GM12878 (cell line): ENCODE data around the gene ZDHHC3. TPM values are rescaled to one million over a fixed set of nuclear protein-coding genes. Genes with fewer than 3 reads are reported as not detected.

Source experiments
- ATAC-seq: fragments of 200-7000 bp; cut with Tn5 transposase; 3 replicates; pipeline ENCODE4 v1.9.1; 2020; ENCODE audit warnings: mild to moderate bottlenecking, moderate library complexity
- BruUV-seq: library from RNA; stranded (reverse); fragments of 400-500 nt; replicated peaks from 2 replicates; lab custom pipeline; 2021; lab: Mats Ljungman, UMichigan
- CTCF ChIA-PET: fragments of 300-600 bp; sonication (Branson Sonifier 250); formaldehyde crosslinking; extraction: SDS; loops from one replicate; lab custom pipeline; 2021; ENCODE audit warnings: inconsistent platforms; lab: Yijun Ruan, JAX
- POLR2A ChIA-PET: fragments of 350-600 bp; formaldehyde crosslinking; extraction: SDS; loops from one replicate; lab custom pipeline; 2021; ENCODE audit warnings: inconsistent platforms; lab: Charles Lee
- RAD21 ChIA-PET: fragments of 300-600 bp; sonication (Branson Sonifier 250); formaldehyde crosslinking; loops from one replicate; lab custom pipeline; 2023; ENCODE audit warnings: antibody characterized with exemption; ENCODE audit not compliant: unreplicated experiment; lab: Charles Lee
- SMC1A ChIA-PET: fragments of 300-600 bp; sonication (Branson Sonifier 250); formaldehyde crosslinking; loops from one replicate; lab custom pipeline; 2023; ENCODE audit not compliant: unreplicated experiment, uncharacterized antibody; lab: Charles Lee
- DNase-seq: peaks from one replicate; pipeline ENCODE4 v3.0.0-alpha.2; 2011; ENCODE audit warnings: low read depth, low spot score
- FAIRE-seq: peaks from 3 replicates; lab custom pipeline; 2011; peaks lifted over from hg19 to GRCh38; lab: Jason Lieb, UNC
- H2AFZ ChIP-seq: 2 replicates; pipeline ENCODE4 v1.6.0; 2011; ENCODE audit warnings: low read depth, low read length, control low read depth; ENCODE audit not compliant: control insufficient read depth
- H3K27ac ChIP-seq: 2 replicates; pipeline ENCODE4 v1.5.1; 2011; ENCODE audit warnings: control low read depth; ENCODE audit not compliant: control insufficient read depth, insufficient read depth
- H3K27me3 ChIP-seq, 2 experiments: replicated peaks in 1 of 2; 2 replicates each; pipeline versions ENCODE4 v1.6.0 to v1.6.1; 2011; ENCODE audit warnings: low read length in 1 of 2; ENCODE audit not compliant: control insufficient read depth in 2 of 2, insufficient read depth in 2 of 2
- H3K36me3 ChIP-seq, 2 experiments: 2 replicates each; pipeline ENCODE4 v1.5.1; 2011; ENCODE audit warnings: low read length in 1 of 2; ENCODE audit not compliant: control insufficient read depth in 2 of 2, insufficient read depth in 2 of 2
- H3K4me1 ChIP-seq: 2 replicates; pipeline ENCODE4 v1.6.1; 2011; ENCODE audit warnings: mild to moderate bottlenecking, low read length, moderate library complexity, mixed read lengths; ENCODE audit not compliant: control insufficient read depth, insufficient read depth
- H3K4me2 ChIP-seq: 2 replicates; pipeline ENCODE4 v1.6.0; 2011; ENCODE audit warnings: control low read depth; ENCODE audit not compliant: control insufficient read depth, insufficient read depth
- H3K4me3 ChIP-seq: fragments of 200-600 bp; sonication (generic); 2 replicates; pipeline ENCODE4 v1.5.1; 2016
- H3K79me2 ChIP-seq: 2 replicates; pipeline ENCODE4 v1.6.0; 2011; ENCODE audit warnings: low read length; ENCODE audit not compliant: control insufficient read depth, insufficient read depth
- H3K9ac ChIP-seq: 2 replicates; pipeline ENCODE4 v1.8.0; 2011; ENCODE audit warnings: low read length, control low read depth, mixed read lengths; ENCODE audit not compliant: control insufficient read depth, insufficient read depth
- H3K9me3 ChIP-seq: replicated peaks from 3 replicates; pipeline ENCODE4 v1.5.1; 2011; ENCODE audit warnings: mild to moderate bottlenecking, low read length; ENCODE audit not compliant: control insufficient read depth, insufficient read depth
- H4K20me1 ChIP-seq: 2 replicates; pipeline ENCODE4 v1.6.0; 2011; ENCODE audit not compliant: control insufficient read depth, insufficient read depth
- ATF7 ChIP-seq: fragments of 450-650 bp; IDR thresholded peaks from 2 replicates; pipeline ENCODE4 v1.6.1; 2016; ENCODE audit warnings: low read depth, mild to moderate bottlenecking
- BHLHE40 ChIP-seq, 2 experiments: fragments of 450-650 bp in 1 of 2; IDR thresholded peaks; 2 replicates each; pipeline ENCODE4 v1.6.1; 2011 to 2017; ENCODE audit warnings: low read depth in 2 of 2, borderline replicate concordance in 1 of 2, improper control_type of control experiment in 1 of 2, low read length in 1 of 2, mild to moderate bottlenecking in 1 of 2
- E2F8 ChIP-seq: fragments of 450-650 bp; IDR thresholded peaks from 2 replicates; pipeline ENCODE4 v1.6.1; 2018; ENCODE audit warnings: mild to moderate bottlenecking, low read depth, moderate library complexity; ENCODE audit not compliant: partially characterized antibody
- ESRRA ChIP-seq: IDR thresholded peaks from 2 replicates; pipeline ENCODE4 v1.6.1; 2012; ENCODE audit warnings: mild to moderate bottlenecking, low read length, improper control_type of control experiment
- PAX5 ChIP-seq: IDR thresholded peaks from 2 replicates; pipeline ENCODE4 v1.6.1; 2011; ENCODE audit warnings: low read depth, low read length, borderline replicate concordance
- POLR2AphosphoS5 ChIP-seq: IDR thresholded peaks from 2 replicates; pipeline ENCODE4 v1.6.1; 2011; ENCODE audit warnings: mild to moderate bottlenecking, low read length, inconsistent platforms
- SIN3A ChIP-seq: IDR thresholded peaks from 2 replicates; pipeline ENCODE4 v1.6.1; 2012; ENCODE audit warnings: low read depth, low read length, improper control_type of control experiment
- SMC3 ChIP-seq: IDR thresholded peaks from 2 replicates; pipeline ENCODE4 v1.6.1; 2011; ENCODE audit warnings: low read length, improper control_type of control experiment, borderline replicate concordance
- SUZ12 ChIP-seq: fragments of 200-600 bp; sonication (generic); IDR thresholded peaks from one replicate; pipeline ENCODE4 v1.6.1; 2018; ENCODE audit warnings: antibody characterized with exemption, mild to moderate bottlenecking; ENCODE audit not compliant: unreplicated experiment
- ZZZ3 ChIP-seq: IDR thresholded peaks from 2 replicates; pipeline ENCODE4 v1.6.1; 2011; ENCODE audit warnings: low read depth; ENCODE audit not compliant: control insufficient read depth, insufficient read length
- WGBS: methylation state at CpG from one replicate; pipeline ENCODE4 v1.1.6; 2016; ENCODE audit warnings: low lambda C conversion rate; ENCODE audit not compliant: insufficient replicate concordance, insufficient coverage; ENCODE audit errors: missing lambda C conversion rate; 5-methylcytosine and 5-hydroxymethylcytosine counted together
- in situ Hi-C: fragments of 300-500 bp; cut with MboI; formaldehyde crosslinking; loops from 9 replicates; pipeline ENCODE4 v1.14.3; 2018; ENCODE audit warnings: mixed read lengths
- intact Hi-C: fragments of 100-400 bp; cut with micrococcal nuclease; formaldehyde crosslinking; loops from one replicate; pipeline ENCODE4 v1.14.2; 2022; ENCODE audit not compliant: unreplicated experiment
- polyA plus RNA-seq, 11 experiments: library from polyadenylated mRNA; depleted of rRNA in 4 of 11; unstranded in 6 of 11; stranded (reverse) in 5 of 11; fragments of >200 nt; fragmentation: Nextera tagmentation in 4 of 11; fragmentation: Illumina TruSeq in 1 of 11; extraction: Ambion mirVana in 4 of 11; extraction: Trizol in 1 of 11; gene quantifications; 1 replicate in 1 of 11; 2 replicates in 10 of 11; pipeline versions ENCODE4 v1.2.1 to v1.2.3, GENCODE V29; 2011 to 2016; ENCODE audit warnings: inconsistent platforms in 2 of 11, missing spikeins in 2 of 11, low read depth in 1 of 11
- total RNA-seq, 4 experiments: library from RNA; depleted of rRNA in 3 of 4; stranded (reverse); fragments of >200 nt in 3 of 4; fragmentation: Illumina TruSeq in 1 of 4; extraction: Trizol in 1 of 4; gene quantifications; 2 replicates each; pipeline versions ENCODE4 v1.2.1 to v1.2.3, GENCODE V29; 2013 to 2021

ZDHHC3 gene
- total and polyA plus RNA-seq, 10 of the 15 experiments (the other 5 are each of a cell fraction or from before 2014, with no cell fraction given) = 6.8 to 79.1 (median 40.8) TPM

GRCh38 chr3:44896440-44896839 lies 79.5 kb downstream of the ZDHHC3 start:
- in situ Hi-C loops = no loop called here
- Histone ChIP-seq H3K27ac (no peak overlapping the region), H2AFZ (no peak overlapping the region), H3K4me3 (no peak overlapping the region), H3K36me3 (no peaks in the 10 kb centered on the region), H3K9ac (no peak overlapping the region), H4K20me1 (no peaks in the 10 kb centered on the region), H3K27me3 (no peaks in the 10 kb centered on the region), H3K4me2 (no peak overlapping the region), H3K9me3 (no peaks in the 10 kb centered on the region), H3K79me2 (no peaks in the 10 kb centered on the region), H3K4me1 (peaks cover 3% of the 10 kb centered on the region; the same call in 1 of the 2 replicates)
- ChIA-PET POLR2A (interaction anchor here (0.6 kb wide), 1 partner anchor 33 kb away, joined by 3 read pairs; no protein-coding TSS in a partner anchor), SMC1A (interaction anchor here (0.7 kb wide), 1 partner anchor 16 kb away, joined by 4 read pairs; no protein-coding TSS in a partner anchor), RAD21 (interaction anchor here (0.5 to 0.7 kb wide), 3 partner anchors 14 to 38 kb away, joined by 3 read pairs; no protein-coding TSS in a partner anchor), CTCF (interaction anchor here (0.6 to 1.3 kb wide), 3 partner anchors 14 to 91 kb away, joined by 3 to 4 read pairs (median 4); no protein-coding TSS in a partner anchor)
- no peak for FAIRE-seq
- peak; percentile 60 for ATAC-seq
- no TSS peak for BruUV-seq
- intact Hi-C loops = no loop called here
- WGBS = 18% methylated on average over 2 of the region's 2 CpGs
- TF ChIP-seq SMC3 = no peak
- TF ChIP-seq ZZZ3 = no peak
- TF ChIP-seq SIN3A = no peak
- no peak for TF ChIP-seq POLR2AphosphoS5
- TF ChIP-seq E2F8 = no peak
- no peak for TF ChIP-seq ESRRA
- TF ChIP-seq BHLHE40 (IDR thresholded peaks at IDR 0.05; ENCODE audit: borderline replicate concordance in 1 of 2, low read depth in 2 of 2, low read length in 1 of 2) = no peak
- no peak for TF ChIP-seq PAX5
- TF ChIP-seq SUZ12 = no peak
- TF ChIP-seq ATF7 = no peak
- no peak for DNase-seq
